ENCODE data around the gene SEC23IP.

SEC23IP gene

GRCh38 chr10:119932631-119933030 lies 40.1 kb downstream of the SEC23IP start:
- in situ Hi-C loops (cut with HindIII; ENCODE audit: low sequenced_read_pairs) = no loop called here

GRCh38 chr10:119933179-119933578 lies 40.6 kb downstream of the SEC23IP start:
- in situ Hi-C loops (cut with HindIII; ENCODE audit: low sequenced_read_pairs) = no loop called here

- in situ Hi-C loops (cut with HindIII; ENCODE audit: low sequenced_read_pairs) = no loop called here
These were observed 48.0 kb downstream of the SEC23IP start for GRCh38 chr10:119940487-119940886.

- in situ Hi-C loops (cut with HindIII; ENCODE audit: low sequenced_read_pairs) = no loop called here
These were observed 50.4 kb downstream of the SEC23IP start for GRCh38 chr10:119942973-119943372.

- in situ Hi-C loops (cut with HindIII; ENCODE audit: low sequenced_read_pairs) = no loop called here
These were observed 53.3 kb downstream of the SEC23IP start for GRCh38 chr10:119945805-119946204.

GRCh38 chr10:119947300-119947699 lies 54.8 kb downstream of the SEC23IP start:
- in situ Hi-C loops (cut with HindIII; ENCODE audit: low sequenced_read_pairs) = no loop called here

GRCh38 chr10:119957451-119957850 lies 64.9 kb downstream of the SEC23IP start:
- in situ Hi-C loops (cut with HindIII; ENCODE audit: low sequenced_read_pairs) = no loop called here

- in situ Hi-C loops (cut with HindIII; ENCODE audit: low sequenced_read_pairs) = no loop called here
These were observed 70.3 kb downstream of the SEC23IP start for GRCh38 chr10:119962837-119963236.

- in situ Hi-C loops (cut with HindIII; ENCODE audit: low sequenced_read_pairs) = no loop called here
These were observed 74.5 kb downstream of the SEC23IP start for GRCh38 chr10:119967066-119967465.

- in situ Hi-C loops (cut with HindIII; ENCODE audit: low sequenced_read_pairs) = no loop called here
These were observed 77.1 kb downstream of the SEC23IP start for GRCh38 chr10:119969609-119970008.

- in situ Hi-C loops (cut with HindIII; ENCODE audit: low sequenced_read_pairs) = no loop called here
These were observed 77.6 kb downstream of the SEC23IP start for GRCh38 chr10:119970107-119970506.

GRCh38 chr10:119970963-119971362 lies 78.4 kb downstream of the SEC23IP start:
- in situ Hi-C loops (cut with HindIII; ENCODE audit: low sequenced_read_pairs) = no loop called here

GRCh38 chr10:119973281-119973680 lies 80.8 kb downstream of the SEC23IP start:
- in situ Hi-C loops (cut with HindIII; ENCODE audit: low sequenced_read_pairs) = no loop called here

GRCh38 chr10:119976421-119976820 lies 83.9 kb downstream of the SEC23IP start:
- in situ Hi-C loops (cut with HindIII; ENCODE audit: low sequenced_read_pairs) = no loop called here

- in situ Hi-C loops (cut with HindIII; ENCODE audit: low sequenced_read_pairs) = no loop called here
These were observed 88.6 kb downstream of the SEC23IP start for GRCh38 chr10:119980956-119981750.

- in situ Hi-C loops (cut with HindIII; ENCODE audit: low sequenced_read_pairs) = no loop called here
These were observed 89.3 kb downstream of the SEC23IP start for GRCh38 chr10:119981826-119982225.

- in situ Hi-C loops (cut with HindIII; ENCODE audit: low sequenced_read_pairs) = no loop called here
These were observed 95.8 kb downstream of the SEC23IP start for GRCh38 chr10:119988333-119988732.

GRCh38 chr10:119989966-119990365 lies 97.4 kb downstream of the SEC23IP start:
- in situ Hi-C loops (cut with HindIII; ENCODE audit: low sequenced_read_pairs) = no loop called here

GRCh38 chr10:119991066-119991465 lies 98.5 kb downstream of the SEC23IP start:
- in situ Hi-C loops (cut with HindIII; ENCODE audit: low sequenced_read_pairs) = no loop called here

- in situ Hi-C loops (cut with HindIII; ENCODE audit: low sequenced_read_pairs) = no loop called here
These were observed 99.3 kb downstream of the SEC23IP start for GRCh38 chr10:119991816-119992215.

Data from DLD1 (cell line).